ENCODE results near the gene AGPAT3.

AGPAT3 gene

DNA sequence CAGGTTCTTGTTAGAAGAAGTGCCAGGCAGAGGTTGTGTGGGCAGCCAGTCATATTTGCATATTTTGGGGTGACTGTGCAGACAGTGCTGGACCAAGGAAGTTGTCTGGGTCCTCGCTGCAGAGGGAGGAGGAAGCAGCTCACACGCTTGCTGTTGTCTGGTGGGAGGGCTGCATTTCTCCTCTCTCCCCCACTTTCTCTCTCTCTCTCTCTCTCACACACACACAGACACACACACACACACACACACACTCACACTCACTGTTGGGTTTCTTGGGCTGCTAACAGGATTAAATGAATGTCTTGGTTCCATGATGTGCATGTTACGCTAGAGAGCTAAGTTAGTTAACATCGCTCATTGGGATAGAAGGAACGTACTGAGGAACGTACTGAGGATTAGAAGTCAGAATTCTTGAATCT lies 72.9 kb downstream of the AGPAT3 start:
- Histone ChIP-seq H3K9me2 (replicated peaks; ENCODE audit: control insufficient read depth, low read length) (no peaks in the 10 kb centered on the region), H3K36me3 (ENCODE audit: control insufficient read depth, low read length) (no peaks in the 10 kb centered on the region), H3K27me3 (ENCODE audit: control insufficient read depth, low read length) (no peaks in the 10 kb centered on the region), H4K20me1 (ENCODE audit: control insufficient read depth, insufficient read depth, low read depth, low read length) (no peaks in the 10 kb centered on the region), H3K4me1 (ENCODE audit: control insufficient read depth, low read length) (peaks cover 23% of the 10 kb centered on the region), H3K4me2 (ENCODE audit: low read length) (peak overlapping the region; percentile 99), H3K27ac (ENCODE audit: low read depth, low read length) (no peak overlapping the region), H3K9me3 (ENCODE audit: control insufficient read depth, insufficient read depth, low read length) (no peaks in the 10 kb centered on the region), H3K4me3 (ENCODE audit: low read length) (peak overlapping the region; percentile 86), H3K79me2 (ENCODE audit: control insufficient read depth, low read length) (peaks cover 9% of the 10 kb centered on the region), H3F3A (ENCODE audit: control insufficient read depth, insufficient read depth) (peaks cover 6% of the 10 kb centered on the region)
- TF ChIP-seq EZH2phosphoT487 (IDR thresholded peaks at IDR 0.05; ENCODE audit: borderline replicate concordance, low read length) = no peak
- TF ChIP-seq CTCF (IDR thresholded peaks at IDR 0.05; ENCODE audit: low read depth, low read length, poor library complexity, severe bottlenecking) = no peak

- peak; percentile 100 for TF ChIP-seq CTCF (IDR thresholded peaks at IDR 0.05; ENCODE audit: low read depth, low read length, poor library complexity, severe bottlenecking)
- TF ChIP-seq EZH2phosphoT487 (IDR thresholded peaks at IDR 0.05; ENCODE audit: borderline replicate concordance, low read length) = no peak
- Histone ChIP-seq H3K4me1 (ENCODE audit: control insufficient read depth, low read length) (peaks cover 23% of the 10 kb centered on the region), H4K20me1 (ENCODE audit: control insufficient read depth, insufficient read depth, low read depth, low read length) (no peaks in the 10 kb centered on the region), H3K4me2 (ENCODE audit: low read length) (peak overlapping the region; percentile 99), H3K9me3 (ENCODE audit: control insufficient read depth, insufficient read depth, low read length) (no peaks in the 10 kb centered on the region), H3F3A (ENCODE audit: control insufficient read depth, insufficient read depth) (peaks cover 6% of the 10 kb centered on the region), H3K27me3 (ENCODE audit: control insufficient read depth, low read length) (no peaks in the 10 kb centered on the region), H3K36me3 (ENCODE audit: control insufficient read depth, low read length) (no peaks in the 10 kb centered on the region), H3K79me2 (ENCODE audit: control insufficient read depth, low read length) (peaks cover 6% of the 10 kb centered on the region), H3K27ac (ENCODE audit: low read depth, low read length) (no peak overlapping the region), H3K9me2 (replicated peaks; ENCODE audit: control insufficient read depth, low read length) (no peaks in the 10 kb centered on the region), H3K4me3 (ENCODE audit: low read length) (peak overlapping the region; percentile 86)
Observed at GRCh38 chr21:43938751-43939442, 73.9 kb downstream of the AGPAT3 start.

DNA sequence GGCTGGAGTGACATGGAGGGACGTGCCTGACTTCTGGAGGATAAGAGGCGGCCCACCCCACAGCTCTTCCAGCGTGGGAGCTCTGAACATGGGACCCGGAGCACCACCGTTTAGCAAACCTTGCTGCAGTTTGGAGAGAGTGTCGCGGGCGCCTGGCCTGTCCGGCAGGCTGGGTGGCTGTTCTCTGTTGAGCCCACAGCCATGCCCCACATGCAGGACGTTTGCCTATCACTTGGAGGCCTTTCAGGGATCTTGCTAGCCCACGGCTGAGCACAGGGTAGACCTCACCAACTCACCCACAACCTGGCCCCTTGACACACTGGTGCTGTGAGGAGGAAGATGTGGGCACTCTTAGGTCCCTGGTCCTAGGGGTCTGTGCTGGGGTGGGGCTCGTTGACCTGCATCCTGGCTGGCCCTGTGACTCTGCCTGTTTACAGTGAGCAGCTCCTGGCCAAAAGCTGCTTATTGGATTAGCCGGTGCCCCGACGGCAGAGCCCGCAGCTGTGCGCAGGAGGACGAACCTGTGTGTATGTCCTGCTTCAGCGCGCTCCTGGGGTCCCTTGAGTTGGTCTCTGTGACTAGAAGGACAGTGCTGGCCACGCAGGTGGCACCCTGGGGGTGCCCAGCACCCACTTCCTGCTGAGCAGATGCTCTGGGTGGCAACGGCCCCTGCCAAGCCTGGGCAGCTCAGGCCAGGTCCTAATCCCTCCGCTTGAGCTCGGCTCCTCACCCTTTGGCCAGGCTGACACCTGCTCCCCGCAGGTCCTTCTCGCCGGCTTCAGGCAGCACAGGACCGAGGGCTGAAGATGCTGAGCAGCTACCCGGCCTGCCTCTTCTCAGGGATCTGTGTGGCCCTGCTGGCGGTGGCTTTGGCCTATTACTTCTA lies 74.7 kb downstream of the AGPAT3 start:
- Histone ChIP-seq H3F3A (ENCODE audit: control insufficient read depth, insufficient read depth) (peaks cover 6% of the 10 kb centered on the region), H4K20me1 (ENCODE audit: control insufficient read depth, insufficient read depth, low read depth, low read length) (no peaks in the 10 kb centered on the region), H3K27me3 (ENCODE audit: control insufficient read depth, low read length) (no peaks in the 10 kb centered on the region), H3K4me2 (ENCODE audit: low read length) (peak overlapping the region; percentile 99), H3K9me3 (ENCODE audit: control insufficient read depth, insufficient read depth, low read length) (no peaks in the 10 kb centered on the region), H3K4me3 (ENCODE audit: low read length) (no peak overlapping the region), H3K36me3 (ENCODE audit: control insufficient read depth, low read length) (no peaks in the 10 kb centered on the region), H3K9me2 (replicated peaks; ENCODE audit: control insufficient read depth, low read length) (no peaks in the 10 kb centered on the region), H3K27ac (ENCODE audit: low read depth, low read length) (no peak overlapping the region), H3K79me2 (ENCODE audit: control insufficient read depth, low read length) (peaks cover 6% of the 10 kb centered on the region), H3K4me1 (ENCODE audit: control insufficient read depth, low read length) (peaks cover 23% of the 10 kb centered on the region)
- no peak for TF ChIP-seq CTCF (IDR thresholded peaks at IDR 0.05; ENCODE audit: low read depth, low read length, poor library complexity, severe bottlenecking)
- TF ChIP-seq EZH2phosphoT487 (IDR thresholded peaks at IDR 0.05; ENCODE audit: borderline replicate concordance, low read length) = no peak
